Pons (tissue), 1 donor: ENCODE measurements around the gene MIS18BP1.
"Not testable (repeated sequence)": the region's sequence is repeated elsewhere in the genome, so short reads cannot be mapped to it uniquely, and the experiment has no call there.

Experiments used
- DNase-seq: peaks from one replicate; pipeline ENCODE4 v3.0.0-alpha.2; 2016; ENCODE audit warnings: low spot score

Gene MIS18BP1

DNA sequence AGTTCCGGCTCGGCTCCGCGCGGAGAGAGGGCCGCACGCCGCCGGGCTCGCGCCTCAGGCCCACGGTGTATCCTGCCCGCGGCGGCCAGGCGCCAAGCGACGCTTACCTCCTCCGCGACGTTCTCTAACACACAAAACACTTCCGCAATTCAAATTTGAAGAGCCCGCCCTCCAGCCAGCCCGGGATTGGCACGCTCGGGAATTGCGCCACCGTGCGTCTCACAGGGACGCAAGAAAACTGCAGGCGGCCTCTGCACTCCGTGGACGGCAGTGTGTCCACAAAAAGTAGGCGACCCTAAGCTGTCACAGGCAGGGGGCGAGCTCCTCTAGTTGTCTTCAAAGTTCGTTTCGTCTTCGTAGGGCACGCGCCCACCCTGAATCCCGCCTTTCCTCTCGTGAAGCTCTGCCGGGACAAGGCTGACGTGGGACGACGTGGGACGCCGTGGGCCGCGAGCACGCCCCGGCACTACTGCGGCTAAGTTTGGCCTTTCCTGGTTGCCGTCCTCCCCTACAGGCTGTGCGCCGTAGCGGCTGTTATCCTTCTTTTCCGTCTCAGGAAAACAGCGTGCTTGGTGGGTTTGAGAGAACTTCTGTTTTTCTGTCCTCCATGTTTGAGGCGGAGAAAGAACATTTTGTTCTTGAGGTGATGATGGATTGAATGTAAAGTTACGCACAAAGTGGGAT is at the start of gene MIS18BP1:
TSS of gene MIS18BP1 (minus strand) at position 133 of the 684 bp plus-strand sequence. CDS start 5,916 bp downstream, outside the sequence.
- peak; percentile 94 for DNase-seq

DNA sequence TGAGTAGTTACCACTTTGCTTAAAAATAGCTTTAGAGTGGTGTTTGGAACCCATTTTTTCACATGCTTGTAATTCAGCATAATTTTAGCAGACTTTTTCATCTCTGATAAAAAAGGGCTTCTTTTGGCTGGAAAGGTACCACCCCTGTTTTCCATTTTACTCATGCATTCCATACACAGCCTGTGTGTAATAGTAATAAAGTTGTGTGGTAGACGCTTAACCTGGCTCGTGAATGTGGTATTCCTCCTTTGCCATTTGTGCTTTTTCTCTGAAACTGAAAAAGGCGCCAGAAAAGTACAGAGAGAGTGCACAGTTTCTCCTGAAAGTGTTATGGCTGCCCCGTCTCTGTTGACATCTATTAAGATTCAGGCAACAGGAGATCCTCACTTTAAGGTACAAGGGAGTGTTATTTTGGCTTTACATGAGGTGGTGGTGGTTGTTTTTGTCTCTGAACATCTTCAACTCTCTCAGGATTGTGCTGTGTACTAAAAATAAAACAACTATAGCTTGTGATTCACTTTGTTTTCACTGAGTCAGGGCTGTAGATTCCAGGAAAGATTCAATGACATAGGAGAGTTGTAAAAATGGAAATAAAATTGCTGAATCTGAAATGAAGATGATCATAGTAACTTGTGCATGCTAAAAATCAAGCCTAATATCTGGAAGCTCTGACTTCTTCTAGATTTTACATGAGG is 45.6 kb upstream of the MIS18BP1 start:
- no peak for DNase-seq

DNA sequence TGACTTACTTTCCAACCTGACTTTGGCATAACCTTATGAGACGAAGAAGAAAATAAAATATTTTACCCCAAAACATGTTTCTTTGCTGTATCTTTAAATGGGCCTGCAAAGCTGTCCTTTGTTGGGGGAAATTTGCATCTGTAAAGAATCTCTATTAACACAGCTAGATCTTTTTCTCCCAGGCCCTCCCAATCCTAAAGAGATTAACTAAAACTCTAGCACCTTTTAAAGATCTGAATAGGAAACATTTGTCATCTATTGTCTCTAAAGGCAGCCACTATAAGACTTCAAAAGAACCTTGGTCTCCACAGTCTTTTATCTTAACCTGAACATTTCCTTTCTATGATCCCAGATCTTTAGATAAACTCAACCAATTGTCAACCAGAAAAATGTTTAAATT is 41.8 kb upstream of the MIS18BP1 start:
- not testable (repeated sequence) for DNase-seq

DNA sequence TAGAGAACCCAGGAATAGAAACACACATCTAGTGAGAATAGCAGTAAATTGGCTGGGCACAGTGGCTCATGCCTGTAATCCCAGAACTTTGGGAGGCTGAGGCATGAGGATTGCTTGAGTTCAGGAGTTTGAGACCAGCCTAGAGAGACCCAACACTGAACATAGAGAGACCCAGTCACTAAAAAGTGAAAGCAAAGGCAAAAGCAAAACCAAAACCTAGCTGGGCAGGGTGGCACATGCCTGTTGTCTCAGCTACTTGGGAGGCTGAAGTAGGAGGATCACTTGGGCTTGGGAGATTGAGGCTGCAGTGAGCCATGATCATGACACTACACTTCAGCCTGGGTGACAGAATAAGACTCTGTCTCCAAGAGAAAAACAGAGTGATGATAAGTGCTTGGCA is 37.5 kb upstream of the MIS18BP1 start:
- DNase-seq, result no peak

DNA sequence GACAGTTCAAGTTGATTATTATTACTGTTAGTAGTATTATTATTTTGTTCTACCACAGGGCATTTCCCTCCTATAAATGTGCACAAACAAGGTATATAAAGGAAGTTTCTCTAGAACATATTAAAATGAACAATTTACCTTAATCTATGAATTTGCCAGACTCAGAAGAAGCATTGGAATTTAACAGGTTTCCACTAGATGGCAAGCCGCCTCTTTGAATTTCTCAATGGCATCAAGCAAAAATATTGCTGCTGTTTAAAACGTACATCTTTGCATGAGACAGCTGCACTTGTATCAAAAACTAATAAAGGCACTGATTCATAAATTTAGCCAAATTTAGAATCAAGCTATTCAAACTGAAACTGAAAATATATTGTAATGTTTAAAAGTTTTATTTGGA is 34.6 kb upstream of the MIS18BP1 start:
- peak; percentile 11 for DNase-seq

DNA sequence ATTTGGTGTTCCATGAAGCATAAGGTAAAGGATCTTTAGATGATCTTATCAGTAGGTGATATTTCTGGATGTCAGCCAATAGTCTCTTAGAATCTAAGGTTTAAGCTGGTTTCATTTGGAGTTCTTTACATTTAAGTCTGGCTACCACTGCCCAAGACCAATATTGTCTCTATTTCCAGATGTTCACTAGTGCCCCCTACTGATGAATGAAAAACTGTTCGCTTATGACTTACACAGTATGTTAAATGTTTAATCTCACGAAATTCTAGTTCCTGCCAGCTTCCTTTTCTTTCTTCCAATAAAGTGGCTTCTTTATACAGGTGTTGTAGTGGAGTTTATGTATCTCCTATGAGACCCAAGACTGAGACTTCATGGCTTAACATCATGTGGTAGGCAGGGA is 31.8 kb upstream of the MIS18BP1 start:
- DNase-seq, result no peak

DNA sequence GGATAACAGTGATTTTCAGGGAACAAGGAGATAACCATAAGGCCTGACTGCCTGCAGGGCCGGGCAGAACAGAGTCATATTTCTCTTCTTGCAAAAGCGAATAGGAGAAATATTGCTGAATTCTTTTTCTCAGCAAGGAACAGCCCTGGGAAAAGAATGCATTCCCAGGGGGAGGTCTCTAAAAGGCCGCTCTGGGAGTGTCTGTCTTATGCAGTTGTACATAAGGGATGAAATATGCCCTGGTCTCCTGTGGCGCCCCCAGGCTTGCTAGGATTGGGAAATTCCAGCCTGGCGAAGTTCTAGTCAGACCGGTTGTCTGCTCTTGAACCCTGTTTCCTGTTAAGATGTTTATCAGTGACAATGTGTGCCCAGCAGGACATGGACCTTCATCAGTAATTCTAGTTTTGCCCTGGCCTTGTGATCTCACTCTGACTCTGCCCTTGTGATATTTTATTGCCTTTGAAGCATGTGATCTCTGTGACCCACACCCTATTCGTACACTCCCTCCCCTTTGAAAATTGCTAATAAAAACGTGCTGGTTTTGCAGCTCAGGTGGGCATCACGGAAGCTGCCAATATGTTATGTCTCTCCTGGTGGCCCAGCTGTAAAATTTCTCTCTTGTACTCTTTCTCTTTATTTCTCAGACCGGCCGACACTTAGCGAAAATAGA is 28.9 kb upstream of the MIS18BP1 start:
- not testable (repeated sequence) for DNase-seq

DNA sequence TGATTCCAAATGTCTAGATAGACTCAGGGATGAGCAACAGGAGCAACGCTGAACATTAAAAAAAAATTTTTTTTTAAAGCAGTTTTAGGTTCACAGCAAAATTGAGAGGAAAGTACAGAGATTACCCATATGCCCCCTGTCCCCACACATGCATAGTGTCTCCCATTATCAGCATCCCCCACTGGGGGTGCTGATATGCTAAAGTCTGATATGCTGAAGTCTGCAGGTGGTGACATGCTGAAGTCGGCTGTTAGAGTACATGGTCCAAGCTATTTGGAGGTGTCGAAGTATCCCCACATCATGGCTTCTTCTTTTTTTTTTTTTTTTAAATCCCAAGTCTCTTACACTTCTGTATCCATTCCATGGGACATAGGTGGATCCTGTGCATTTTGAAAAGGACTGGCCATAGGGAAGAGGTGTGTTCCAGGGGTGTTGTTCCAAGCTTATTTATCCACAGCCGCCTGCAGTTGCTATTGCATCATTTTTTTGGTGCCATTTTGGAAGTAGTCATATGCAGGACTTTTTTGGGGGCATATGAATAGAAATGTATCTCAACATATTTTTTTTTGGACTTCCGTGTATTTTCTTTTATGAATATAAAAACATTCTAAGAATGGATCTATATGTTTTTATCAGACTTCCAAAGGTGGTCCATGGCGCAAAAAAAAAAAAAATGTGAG is 19.0 kb upstream of the MIS18BP1 start:
- no peak for DNase-seq

DNA sequence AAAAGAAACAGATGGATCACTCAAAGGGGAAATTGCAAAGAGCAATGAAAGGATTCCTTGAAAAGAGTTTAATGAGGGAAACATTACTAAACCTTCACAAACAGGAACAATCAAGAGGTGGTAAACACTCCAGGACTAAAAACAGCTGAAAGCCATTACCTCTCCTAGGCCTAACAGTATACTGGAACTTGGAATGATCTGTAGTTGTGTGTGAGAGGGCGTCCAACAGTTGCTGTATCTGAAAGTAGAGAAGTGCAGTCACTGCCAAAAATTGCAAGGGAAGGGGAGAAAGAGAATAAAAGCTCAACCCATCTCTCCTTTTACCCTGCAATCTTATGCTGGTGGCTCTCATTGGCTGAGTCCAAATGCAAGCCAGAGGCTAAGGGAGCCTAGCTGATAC is 17.0 kb upstream of the MIS18BP1 start:
- DNase-seq, result no peak

DNA sequence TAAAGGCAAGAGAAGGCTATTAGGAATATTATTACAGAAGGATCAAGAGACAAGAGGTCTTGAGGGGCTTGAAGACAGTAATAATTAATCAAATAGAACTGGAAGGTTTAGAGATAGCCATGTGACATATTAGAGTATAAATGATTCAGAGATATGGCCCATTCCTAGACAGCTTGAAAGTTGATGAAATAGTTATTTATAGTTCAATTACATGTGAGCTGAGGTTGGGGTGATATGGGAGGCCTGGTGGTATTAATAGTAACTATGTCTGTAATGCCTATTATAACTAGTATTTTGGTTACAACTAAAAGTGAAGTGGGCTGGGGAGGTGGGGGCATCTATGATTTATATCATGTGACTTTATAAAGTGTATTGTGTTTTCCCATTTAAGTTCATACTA is 14.1 kb upstream of the MIS18BP1 start:
- no peak for DNase-seq

DNA sequence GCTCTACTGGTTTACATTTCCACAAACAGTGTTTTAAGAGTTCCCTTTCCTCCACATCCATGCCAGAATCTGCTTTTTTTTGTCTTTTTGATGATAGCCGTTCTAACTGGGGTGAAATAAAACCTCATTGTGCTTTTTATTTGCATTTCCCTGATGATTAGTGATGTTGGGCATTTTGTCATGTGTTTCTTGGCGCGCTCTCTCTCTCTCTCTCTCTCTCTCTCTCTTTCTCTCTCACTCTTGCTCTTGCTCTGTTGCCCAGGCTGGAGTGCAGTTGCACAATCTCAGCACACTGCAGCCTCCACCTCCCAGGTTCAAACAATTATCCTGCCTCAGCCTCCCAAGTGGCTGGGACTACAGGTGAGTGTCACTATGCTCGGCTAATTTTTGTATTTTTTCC is 9.6 kb upstream of the MIS18BP1 start:
- no peak for DNase-seq

DNA sequence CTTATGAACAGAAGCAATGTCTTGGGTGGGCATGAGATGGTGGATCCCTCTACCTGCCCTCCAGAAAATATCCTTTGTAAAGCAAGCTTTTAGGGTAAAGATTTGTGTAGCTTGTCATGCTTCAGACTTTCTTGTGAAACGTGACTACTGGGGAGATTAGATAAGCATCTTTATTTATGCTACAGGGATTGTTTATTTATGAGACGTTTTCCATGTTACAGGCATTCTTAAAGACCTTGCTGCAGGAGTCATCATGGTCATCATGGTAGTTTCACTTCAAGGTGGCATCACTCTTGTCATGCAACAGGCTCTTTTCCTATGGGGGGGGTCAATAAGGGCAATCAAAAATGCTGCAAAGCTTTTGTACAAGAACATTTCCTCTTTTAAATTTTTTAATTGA is 8.2 kb upstream of the MIS18BP1 start:
- DNase-seq, result no peak

DNA sequence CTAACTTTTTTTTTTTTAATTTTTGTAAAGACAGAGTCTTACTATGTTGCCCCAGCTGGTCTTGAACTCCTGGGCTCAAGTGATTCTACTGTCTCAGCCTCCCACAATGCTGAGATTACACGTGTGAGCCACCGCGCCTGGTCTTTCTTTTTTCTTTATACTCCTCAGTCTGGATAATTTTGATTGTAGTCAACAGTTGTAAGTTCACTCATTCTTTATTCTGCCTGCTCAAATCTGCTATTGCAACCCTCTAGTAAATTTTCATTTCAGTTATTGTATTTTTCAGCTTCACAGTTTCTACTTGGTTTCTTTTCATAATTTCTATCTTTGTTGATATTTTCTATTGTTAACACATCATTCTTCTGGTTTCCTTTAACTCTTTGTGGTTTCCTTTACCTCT is 5.8 kb upstream of the MIS18BP1 start:
- no peak for DNase-seq

DNA sequence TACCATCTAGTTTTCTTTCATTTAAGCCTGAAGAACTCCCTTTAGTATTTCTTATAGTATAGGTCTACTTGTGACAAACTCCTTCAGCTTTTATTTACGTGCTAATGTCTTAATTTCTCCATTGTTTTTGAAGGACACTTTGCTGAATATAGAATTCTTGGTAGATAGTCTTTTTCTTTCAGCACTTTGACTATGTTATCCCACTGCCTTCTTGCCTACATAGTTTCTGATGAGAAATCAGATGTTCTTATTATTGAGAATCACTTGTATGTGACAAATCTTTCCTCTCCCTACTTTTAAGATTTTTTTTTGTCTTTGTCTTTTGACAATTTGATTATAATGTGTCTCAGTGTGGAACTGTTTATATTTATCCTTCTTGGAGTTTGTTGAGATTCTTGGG is 5.1 kb upstream of the MIS18BP1 start:
- no peak for DNase-seq

DNA sequence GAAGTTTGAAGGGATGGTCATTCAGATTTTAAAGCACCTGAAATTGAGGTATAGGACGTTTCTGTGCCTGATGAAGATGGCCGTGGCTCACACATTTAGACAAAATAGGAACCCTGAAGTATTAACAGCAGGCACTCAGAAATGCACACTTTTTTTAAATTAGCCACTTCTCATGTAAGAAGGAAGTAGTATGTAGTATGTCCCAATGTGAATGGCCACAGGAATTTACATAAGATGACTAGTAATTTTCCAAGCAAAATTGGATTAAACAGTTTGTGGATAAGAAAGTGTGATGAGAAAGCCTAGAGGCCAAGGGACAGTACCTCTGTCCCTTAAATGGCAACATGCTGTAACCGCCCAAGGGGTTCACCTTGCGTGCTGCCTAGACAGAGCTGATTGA is 1.8 kb upstream of the MIS18BP1 start:
- no peak for DNase-seq

DNA sequence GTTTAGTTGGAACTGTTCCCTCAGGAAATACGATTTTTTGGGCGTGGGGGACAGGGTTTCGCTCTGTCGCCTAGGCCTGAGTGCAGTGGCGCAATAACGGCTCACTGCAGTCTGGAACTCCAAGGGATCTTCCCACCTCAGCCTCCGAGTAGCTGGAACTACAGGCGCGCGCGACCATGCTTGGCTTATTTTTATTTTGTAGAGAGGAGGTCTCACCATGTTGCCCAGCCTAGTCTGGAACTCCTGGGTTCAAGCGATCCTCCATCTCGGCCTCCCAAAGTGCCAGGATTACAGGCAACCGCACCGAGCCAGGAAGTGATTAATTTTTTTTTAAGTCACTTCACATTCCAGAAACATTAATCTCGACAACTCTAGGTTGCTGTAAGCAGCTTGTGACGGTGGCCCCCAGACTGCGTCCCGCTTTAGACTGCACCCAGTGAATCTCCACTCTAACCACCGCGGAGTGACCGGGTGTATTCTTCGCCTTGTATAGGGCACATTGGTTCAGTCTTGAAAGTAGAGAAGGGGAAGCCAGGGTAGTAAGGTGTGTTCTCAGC is 830 bp upstream of the MIS18BP1 start:
- no peak for DNase-seq

DNA sequence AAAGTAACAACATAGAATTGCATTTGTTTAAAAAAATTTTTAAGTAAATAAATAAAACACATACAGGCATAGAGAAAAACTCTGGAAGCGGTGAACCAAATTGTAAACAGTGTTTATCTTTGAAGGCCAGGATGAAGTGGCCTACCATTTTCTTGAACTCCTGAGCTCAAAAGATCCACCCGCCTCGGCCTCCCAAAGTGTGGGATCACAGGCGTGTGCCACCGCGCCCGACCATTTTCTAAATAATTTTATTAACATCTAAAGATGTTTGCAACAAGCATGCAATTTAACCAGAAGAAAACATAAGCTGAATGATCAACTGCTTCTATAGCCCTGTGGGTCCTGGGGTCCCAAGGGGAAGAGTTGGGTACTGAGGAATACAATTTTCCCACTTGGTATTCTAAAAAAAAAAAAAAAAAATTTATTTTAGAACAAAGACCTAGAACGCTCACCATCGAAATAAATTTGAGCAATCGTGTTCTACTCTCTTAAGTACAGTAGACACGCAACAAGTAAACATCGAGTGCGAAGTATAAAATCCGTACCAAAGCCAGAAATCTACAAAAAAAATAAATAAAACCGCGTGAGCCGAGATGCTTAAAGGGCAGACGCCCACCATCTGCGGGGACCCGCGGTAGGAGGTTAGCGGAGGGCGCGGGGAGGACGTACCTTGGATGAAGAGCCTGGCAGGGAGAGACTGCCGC is 484 bp downstream of the MIS18BP1 start:
- DNase-seq, result peak; percentile 14

DNA sequence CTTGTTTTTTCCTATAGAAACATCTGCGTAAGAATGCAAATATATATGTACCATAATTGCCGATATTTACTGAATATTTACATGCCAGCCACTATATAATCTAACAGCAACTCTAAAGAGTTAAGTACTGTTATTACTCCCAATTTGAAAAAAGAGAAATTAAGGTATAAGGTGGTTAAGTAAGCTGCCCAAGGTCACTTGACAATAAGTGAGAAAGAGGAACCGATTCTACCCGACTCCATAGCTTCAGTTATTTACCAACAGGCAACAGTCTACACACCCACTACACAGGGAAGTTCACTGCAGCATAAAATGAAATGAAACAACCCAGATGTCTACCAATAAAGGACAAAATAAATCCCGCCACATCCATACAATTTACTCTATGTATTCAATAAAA is 1.1 kb downstream of the MIS18BP1 start:
- DNase-seq, result peak; percentile 68

DNA sequence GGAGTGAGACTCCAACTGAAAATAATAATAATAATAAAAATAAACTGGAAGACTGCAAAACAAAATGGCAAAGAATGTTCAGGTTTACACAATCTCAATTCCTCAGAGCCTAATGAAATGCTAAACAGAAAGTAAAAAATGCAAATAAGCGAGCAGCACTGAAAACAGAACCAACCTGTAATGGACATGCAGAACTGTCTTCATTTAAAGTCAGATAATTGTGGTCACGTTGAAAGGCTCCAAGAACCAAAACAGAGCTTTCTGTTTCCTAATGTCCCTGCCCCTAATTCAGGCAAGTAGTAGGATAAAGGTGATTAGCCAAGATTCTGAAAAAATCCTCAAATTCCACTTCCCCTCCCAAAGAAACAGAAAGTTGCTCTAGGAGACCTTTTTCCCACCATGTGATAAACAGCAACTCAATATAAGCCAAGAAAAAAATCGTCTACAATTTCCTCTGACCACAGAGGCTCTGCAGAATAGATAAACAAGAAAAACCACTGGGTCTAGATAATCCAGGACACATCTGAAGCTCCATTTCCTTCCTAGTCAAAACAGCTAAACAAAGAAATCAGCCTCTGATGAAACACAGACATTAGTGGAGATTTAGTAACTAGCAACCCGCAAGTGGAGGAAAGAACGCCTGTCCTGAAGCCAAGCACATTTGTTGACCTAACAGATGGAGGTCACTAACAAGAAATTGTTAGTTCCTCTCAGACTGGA is 3.0 kb downstream of the MIS18BP1 start:
- peak; percentile 72 for DNase-seq

DNA sequence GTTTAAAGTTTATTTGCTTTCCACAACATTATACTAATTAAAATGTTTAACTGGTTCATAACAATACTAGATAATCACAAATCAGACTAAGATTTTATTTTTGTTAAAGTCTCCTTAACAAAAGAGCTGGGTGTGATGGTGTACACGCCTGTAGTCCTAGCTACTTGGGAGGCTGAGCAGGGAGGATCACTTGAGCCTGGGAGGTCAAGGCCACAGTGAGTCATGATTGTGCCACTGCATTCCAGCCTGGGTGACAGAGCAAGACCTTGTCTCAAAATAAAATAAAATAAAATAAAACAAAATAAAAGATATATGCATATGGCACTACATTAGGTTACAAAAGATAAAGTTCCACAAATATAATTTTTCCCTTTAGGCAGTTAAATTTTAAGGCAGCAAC is 5.6 kb downstream of the MIS18BP1 start:
- no peak for DNase-seq

DNA sequence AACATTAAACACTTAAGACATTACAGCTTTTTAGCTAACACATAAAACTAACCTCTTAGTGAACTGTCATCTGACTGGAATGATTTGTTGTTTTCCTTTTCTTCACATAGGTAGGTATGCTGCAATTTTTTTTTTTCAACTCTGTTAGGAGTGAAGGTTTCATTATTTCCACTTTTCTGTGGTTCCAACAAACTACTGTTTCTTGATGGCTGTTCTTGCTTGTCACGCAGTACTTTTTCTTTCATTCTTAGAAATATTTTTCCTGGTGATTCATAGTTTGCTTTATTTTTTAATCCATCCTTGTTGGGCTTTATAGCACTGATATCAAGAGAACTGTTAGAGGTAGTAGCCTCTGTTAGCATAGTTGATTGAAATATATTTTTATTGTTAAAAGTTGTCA is 6.3 kb downstream of the MIS18BP1 start:
- DNase-seq, result no peak
